SU-DHL-6 (cell line): Measurements from ENCODE around the gene UNC5B.

Experiments
- EZH2phosphoT487 ChIP-seq: fragments of 200-600 bp; sonication (generic), shearing (Covaris generic); conservative IDR thresholded peaks from 2 replicates; pipeline ENCODE4 v1.6.1; 2018; ENCODE audit warnings: mild to moderate bottlenecking, antibody characterized with exemption, low read length, moderate library complexity, mixed read lengths
- TF ChIP-seq, protein P1 (sequence below): fragments of 200-600 bp; sonication (generic); IDR thresholded peaks from one replicate; pipeline ENCODE4 v1.5.1; 2017; ENCODE audit warnings: antibody characterized with exemption, mild to moderate bottlenecking, low read length, moderate library complexity; ENCODE audit not compliant: insufficient read depth, poor library complexity, severe bottlenecking

DNA sequence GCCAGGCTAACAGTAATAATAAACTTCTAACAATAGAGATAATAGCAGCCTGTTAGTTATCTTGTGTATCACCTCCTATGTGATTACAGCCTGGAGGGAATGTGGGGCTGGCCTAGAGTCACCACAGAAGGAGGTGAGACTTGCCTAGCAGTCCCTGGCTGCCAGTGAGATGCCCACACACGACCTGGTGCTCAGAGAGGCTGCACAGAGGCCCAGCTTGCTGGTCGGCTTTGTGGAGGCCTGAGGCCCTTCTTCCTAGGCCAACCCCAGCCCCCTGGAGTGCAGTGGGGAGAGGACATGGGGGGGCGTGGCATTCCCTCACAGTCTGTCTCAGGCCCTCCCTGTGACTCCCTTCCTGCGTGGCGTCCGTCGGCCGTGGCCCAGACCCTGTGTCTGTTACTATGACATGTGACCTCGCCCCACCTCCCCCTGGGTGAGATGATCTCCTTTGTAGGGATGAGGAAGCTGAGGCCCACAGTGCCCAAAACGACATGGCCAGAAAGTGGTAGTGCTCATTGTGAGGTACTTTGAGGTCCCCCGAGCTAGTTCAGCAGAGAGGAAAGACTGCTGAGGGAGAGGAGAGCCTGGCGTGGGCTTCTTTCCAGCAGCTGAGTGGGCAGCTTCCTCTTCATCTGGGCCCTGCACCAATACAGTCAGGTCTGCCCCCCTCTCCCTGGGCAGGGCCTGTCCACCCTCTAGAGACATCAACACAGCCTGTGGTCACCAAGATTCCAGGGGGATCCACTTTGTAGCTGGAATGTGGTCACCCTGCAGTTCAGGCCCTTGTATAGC is 29.7 kb downstream of the UNC5B start:
- TF ChIP-seq, protein P1, sequence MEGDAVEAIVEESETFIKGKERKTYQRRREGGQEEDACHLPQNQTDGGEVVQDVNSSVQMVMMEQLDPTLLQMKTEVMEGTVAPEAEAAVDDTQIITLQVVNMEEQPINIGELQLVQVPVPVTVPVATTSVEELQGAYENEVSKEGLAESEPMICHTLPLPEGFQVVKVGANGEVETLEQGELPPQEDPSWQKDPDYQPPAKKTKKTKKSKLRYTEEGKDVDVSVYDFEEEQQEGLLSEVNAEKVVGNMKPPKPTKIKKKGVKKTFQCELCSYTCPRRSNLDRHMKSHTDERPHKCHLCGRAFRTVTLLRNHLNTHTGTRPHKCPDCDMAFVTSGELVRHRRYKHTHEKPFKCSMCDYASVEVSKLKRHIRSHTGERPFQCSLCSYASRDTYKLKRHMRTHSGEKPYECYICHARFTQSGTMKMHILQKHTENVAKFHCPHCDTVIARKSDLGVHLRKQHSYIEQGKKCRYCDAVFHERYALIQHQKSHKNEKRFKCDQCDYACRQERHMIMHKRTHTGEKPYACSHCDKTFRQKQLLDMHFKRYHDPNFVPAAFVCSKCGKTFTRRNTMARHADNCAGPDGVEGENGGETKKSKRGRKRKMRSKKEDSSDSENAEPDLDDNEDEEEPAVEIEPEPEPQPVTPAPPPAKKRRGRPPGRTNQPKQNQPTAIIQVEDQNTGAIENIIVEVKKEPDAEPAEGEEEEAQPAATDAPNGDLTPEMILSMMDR: no peak
- TF ChIP-seq EZH2phosphoT487: no peak
